Measurements from ENCODE around the gene KDM1B. TPM values are rescaled to one million over a fixed set of nuclear protein-coding genes. Genes with fewer than 3 reads are reported as not detected.
"Not testable (repeated sequence)": the region's sequence is repeated elsewhere in the genome, so short reads cannot be mapped to it uniquely, and the experiment has no call there.

KDM1B gene
- total RNA-seq, 1 experiment from 2014 or later: 15.8 TPM

- ChIA-PET POLR2A (ENCODE audit: low non-redundant PET) (interaction anchor here (0.6 kb wide), 1 partner anchor 71 kb away, joined by 4 read pairs; no protein-coding TSS in a partner anchor), CTCF (no interaction called here)
- intact Hi-C loops (cut with micrococcal nuclease; ENCODE audit: unreplicated experiment): no loop called here
- TF ChIP-seq CTCF (conservative IDR thresholded peaks at IDR 0.05; ENCODE audit: low read depth, low read length): no peak
- no peak for TF ChIP-seq EZH2 (IDR thresholded peaks at IDR 0.05; ENCODE audit: borderline replicate concordance, low read depth, low read length, poor library complexity, severe bottlenecking)
- Histone ChIP-seq H3K27ac (ENCODE audit: low read depth, low read length, poor library complexity, severe bottlenecking) (no peak overlapping the region), H3K4me1 (ENCODE audit: insufficient read depth, low read length, poor library complexity, severe bottlenecking) (peaks cover 6% of the 10 kb centered on the region), H3K36me3 (ENCODE audit: insufficient read depth, low read length, poor library complexity, severe bottlenecking) (peaks cover 3% of the 10 kb centered on the region), H3K27me3 (replicated peaks; ENCODE audit: insufficient read depth, low read depth, low read length, poor library complexity) (no peaks in the 10 kb centered on the region), H3K4me3 (ENCODE audit: low read depth, low read length, poor library complexity, severe bottlenecking) (no peak overlapping the region), H3K9me3 (ENCODE audit: low read depth, low read length, poor library complexity, severe bottlenecking) (no peaks in the 10 kb centered on the region)
- BruUV-seq (replicated peaks): no TSS peak
- DNase-seq (ENCODE audit: low spot score): no peak
These were observed 7.6 kb upstream of the KDM1B start for GRCh38 chr6:18147616-18148015.

GRCh38 chr6:18148304-18149025 is 6.8 kb upstream of the KDM1B start:
- POLR2A ChIA-PET (ENCODE audit: low non-redundant PET): no interaction called here
- CTCF ChIA-PET: no interaction called here
- H3K4me1 ChIP-seq (ENCODE audit: insufficient read depth, low read length, poor library complexity, severe bottlenecking): peaks cover 6% of the 10 kb centered on the region
- BruUV-seq (replicated peaks): no TSS peak
- intact Hi-C loops (cut with micrococcal nuclease; ENCODE audit: unreplicated experiment): no loop called here
- peaks cover 3% of the 10 kb centered on the region for H3K36me3 ChIP-seq (ENCODE audit: insufficient read depth, low read length, poor library complexity, severe bottlenecking)
- DNase-seq (ENCODE audit: low spot score): peak; percentile 17
- H3K9me3 ChIP-seq (ENCODE audit: low read depth, low read length, poor library complexity, severe bottlenecking): no peaks in the 10 kb centered on the region
- H3K27me3 ChIP-seq (replicated peaks; ENCODE audit: insufficient read depth, low read depth, low read length, poor library complexity): no peaks in the 10 kb centered on the region
- no peak overlapping the region for H3K27ac ChIP-seq (ENCODE audit: low read depth, low read length, poor library complexity, severe bottlenecking)
- no peak overlapping the region for H3K4me3 ChIP-seq (ENCODE audit: low read depth, low read length, poor library complexity, severe bottlenecking)
- TF ChIP-seq EZH2 (IDR thresholded peaks at IDR 0.05; ENCODE audit: borderline replicate concordance, low read depth, low read length, poor library complexity, severe bottlenecking): no peak
- no peak for TF ChIP-seq CTCF (conservative IDR thresholded peaks at IDR 0.05; ENCODE audit: low read depth, low read length)

- H3K27ac ChIP-seq (ENCODE audit: low read depth, low read length, poor library complexity, severe bottlenecking); BruUV-seq (replicated peaks); H3K4me3 ChIP-seq (ENCODE audit: low read depth, low read length, poor library complexity, severe bottlenecking); H3K27me3 ChIP-seq (replicated peaks; ENCODE audit: insufficient read depth, low read depth, low read length, poor library complexity); CTCF ChIA-PET; DNase-seq (ENCODE audit: low spot score); POLR2A ChIA-PET (ENCODE audit: low non-redundant PET); H3K36me3 ChIP-seq (ENCODE audit: insufficient read depth, low read length, poor library complexity, severe bottlenecking); H3K4me1 ChIP-seq (ENCODE audit: insufficient read depth, low read length, poor library complexity, severe bottlenecking); H3K9me3 ChIP-seq (ENCODE audit: low read depth, low read length, poor library complexity, severe bottlenecking): not testable (repeated sequence)
- intact Hi-C loops (cut with micrococcal nuclease; ENCODE audit: unreplicated experiment): loop anchor here (10.0 kb wide), 1 partner anchor 353 kb away; no protein-coding TSS in a partner anchor
These were observed 3.8 kb upstream of the KDM1B start for GRCh38 chr6:18151391-18151790.

GRCh38 chr6:18151801-18152200 is 3.4 kb upstream of the KDM1B start:
- Histone ChIP-seq H3K9me3 (ENCODE audit: low read depth, low read length, poor library complexity, severe bottlenecking) (no peaks in the 10 kb centered on the region), H3K36me3 (ENCODE audit: insufficient read depth, low read length, poor library complexity, severe bottlenecking) (no peaks in the 10 kb centered on the region), H3K4me3 (ENCODE audit: low read depth, low read length, poor library complexity, severe bottlenecking) (no peak overlapping the region), H3K27ac (ENCODE audit: low read depth, low read length, poor library complexity, severe bottlenecking) (no peak overlapping the region), H3K4me1 (ENCODE audit: insufficient read depth, low read length, poor library complexity, severe bottlenecking) (peaks cover 7% of the 10 kb centered on the region), H3K27me3 (replicated peaks; ENCODE audit: insufficient read depth, low read depth, low read length, poor library complexity) (no peaks in the 10 kb centered on the region)
- BruUV-seq (replicated peaks): no TSS peak
- no peak for DNase-seq (ENCODE audit: low spot score)
- no peak for TF ChIP-seq CTCF (conservative IDR thresholded peaks at IDR 0.05; ENCODE audit: low read depth, low read length)
- TF ChIP-seq EZH2 (IDR thresholded peaks at IDR 0.05; ENCODE audit: borderline replicate concordance, low read depth, low read length, poor library complexity, severe bottlenecking): no peak
- intact Hi-C loops (cut with micrococcal nuclease; ENCODE audit: unreplicated experiment): loop anchor here (10.0 kb wide), 1 partner anchor 353 kb away; no protein-coding TSS in a partner anchor
- ChIA-PET CTCF (no interaction called here), POLR2A (ENCODE audit: low non-redundant PET) (no interaction called here)

Data from A673 (cell line).